Smooth muscle cell (in vitro differentiated cells): Measurements from ENCODE around the gene IL23R. TPM values are rescaled to one million over a fixed set of nuclear protein-coding genes. Genes with fewer than 3 reads are reported as not detected.

Experiments
- DNase-seq: peaks from one replicate; lab custom pipeline; 2025; ENCODE audit not compliant: unreplicated experiment; lab: John Stamatoyannopoulos, UW
- H2AFZ ChIP-seq: fragments of 200-600 bp; sonication (generic); 2 replicates; pipeline ENCODE4 v1.6.0; 2016; ENCODE audit warnings: antibody characterized with exemption, low read depth, mild to moderate bottlenecking
- H3F3A ChIP-seq: fragments of 200-600 bp; sonication (generic); 2 replicates; pipeline ENCODE4 v1.6.0; 2017; ENCODE audit warnings: antibody characterized with exemption, low read depth
- H3K27ac ChIP-seq: fragments of 200-600 bp; sonication (generic); 2 replicates; pipeline ENCODE4 v1.5.1; 2016; ENCODE audit warnings: low read depth, mild to moderate bottlenecking
- H3K27me3 ChIP-seq: fragments of 200-600 bp; sonication (generic); 2 replicates; pipeline ENCODE4 v1.6.1; 2016; ENCODE audit warnings: low read depth, mild to moderate bottlenecking
- H3K36me3 ChIP-seq: fragments of 200-600 bp; sonication (generic); 2 replicates; pipeline ENCODE4 v1.5.1; 2016; ENCODE audit warnings: low read depth
- H3K4me1 ChIP-seq: fragments of 200-600 bp; sonication (generic); 2 replicates; pipeline ENCODE4 v1.5.1; 2016; ENCODE audit warnings: low read depth
- H3K4me2 ChIP-seq: fragments of 200-600 bp; sonication (generic); 2 replicates; pipeline ENCODE4 v1.6.0; 2016; ENCODE audit warnings: mild to moderate bottlenecking
- H3K4me3 ChIP-seq: fragments of 200-600 bp; sonication (generic); 2 replicates; pipeline ENCODE4 v1.5.1; 2016; ENCODE audit warnings: mild to moderate bottlenecking
- H3K79me2 ChIP-seq: fragments of 200-600 bp; sonication (generic); 2 replicates; pipeline ENCODE4 v1.6.0; 2016; ENCODE audit warnings: low read depth, mild to moderate bottlenecking
- H3K9ac ChIP-seq: fragments of 200-600 bp; sonication (generic); 2 replicates; pipeline ENCODE4 v1.6.0; 2016; ENCODE audit warnings: low read depth
- H3K9me3 ChIP-seq: fragments of 200-600 bp; sonication (generic); replicated peaks from 2 replicates; pipeline ENCODE4 v1.5.1; 2016; ENCODE audit warnings: low read depth
- H4K20me1 ChIP-seq: fragments of 200-600 bp; sonication (generic); 2 replicates; pipeline ENCODE4 v1.6.0; 2016; ENCODE audit warnings: low read depth
- CTCF ChIP-seq: fragments of 200-600 bp; sonication (generic); IDR thresholded peaks from 2 replicates; pipeline ENCODE4 v1.5.1; 2017; ENCODE audit warnings: borderline replicate concordance, mild to moderate bottlenecking, antibody characterized with exemption; ENCODE audit not compliant: insufficient read depth, poor library complexity, severe bottlenecking
- WGBS: methylation state at CpG from one replicate; pipeline ENCODE4 v1.1.7; 2016; ENCODE audit warnings: low lambda C conversion rate; 5-methylcytosine and 5-hydroxymethylcytosine counted together
- polyA plus RNA-seq: library from polyadenylated mRNA; unstranded; fragments of >200 nt; fragmentation: Nextera tagmentation; extraction: Ambion mirVana; gene quantifications from 2 replicates; pipeline ENCODE4 v1.2.1, GENCODE V29; 2016
- total RNA-seq: library from RNA; depleted of rRNA; stranded (reverse); fragments of >200 nt; gene quantifications from 2 replicates; pipeline ENCODE4 v1.2.3, GENCODE V29; 2014

The IL23R gene
- total and polyA plus RNA-seq, 2 experiments from 2014 or later: not detected

- 76% methylated on average over 3 of the region's 3 CpGs for WGBS
- no peaks in the 10 kb centered on the region for H3K4me1 ChIP-seq
- no peak overlapping the region for H2AFZ ChIP-seq
- TF ChIP-seq CTCF: no peak
- H3K36me3 ChIP-seq: no peaks in the 10 kb centered on the region
- H3K4me3 ChIP-seq: no peak overlapping the region
- no peaks in the 10 kb centered on the region for H3F3A ChIP-seq
- DNase-seq: no peak
- H3K9me3 ChIP-seq: no peaks in the 10 kb centered on the region
- H3K27ac ChIP-seq: no peak overlapping the region
- no peaks in the 10 kb centered on the region for H3K79me2 ChIP-seq
- H3K9ac ChIP-seq: no peak overlapping the region
- H3K4me2 ChIP-seq: no peak overlapping the region
- no peaks in the 10 kb centered on the region for H4K20me1 ChIP-seq
- H3K27me3 ChIP-seq: no peaks in the 10 kb centered on the region
These were observed 115.0 kb downstream of the IL23R start for GRCh38 chr1:67281244-67281643.

- Histone ChIP-seq H3F3A (no peaks in the 10 kb centered on the region), H3K9me3 (no peaks in the 10 kb centered on the region), H3K4me2 (no peak overlapping the region), H3K27me3 (no peaks in the 10 kb centered on the region), H3K9ac (no peak overlapping the region), H3K79me2 (no peaks in the 10 kb centered on the region), H3K4me3 (no peak overlapping the region), H3K27ac (no peak overlapping the region), H3K36me3 (no peaks in the 10 kb centered on the region), H3K4me1 (no peaks in the 10 kb centered on the region), H4K20me1 (no peaks in the 10 kb centered on the region), H2AFZ (no peak overlapping the region)
- TF ChIP-seq CTCF: no peak
- DNase-seq: no peak
- 88% methylated on average over 8 of the region's 8 CpGs for WGBS
These were observed 119.7 kb downstream of the IL23R start for GRCh38 chr1:67285780-67286488.

DNA sequence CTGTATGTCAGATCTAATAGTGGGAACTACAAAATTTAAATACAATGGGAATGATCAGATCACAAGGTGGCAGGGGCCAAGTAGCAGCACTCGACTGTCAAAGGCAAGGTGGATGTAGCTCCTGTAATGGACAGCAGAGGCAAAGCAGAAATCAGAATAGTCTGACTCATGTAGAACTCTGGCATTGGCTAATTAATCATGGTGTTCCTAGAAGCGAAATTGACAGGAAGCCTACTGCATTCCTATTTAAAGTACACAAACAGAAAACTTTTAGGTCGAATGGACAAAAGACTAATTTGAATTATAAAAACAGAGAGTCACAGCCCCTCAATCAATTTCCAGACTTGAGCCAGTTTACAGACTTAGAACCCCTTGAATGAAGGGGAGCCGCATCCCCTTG is 124.0 kb downstream of the IL23R start:
- Histone ChIP-seq H3K36me3 (no peaks in the 10 kb centered on the region), H3K79me2 (no peaks in the 10 kb centered on the region), H3K9me3 (no peaks in the 10 kb centered on the region), H3K4me3 (no peak overlapping the region), H3K4me1 (no peaks in the 10 kb centered on the region), H3K27ac (no peak overlapping the region), H3F3A (no peaks in the 10 kb centered on the region), H3K27me3 (peaks cover 12% of the 10 kb centered on the region), H2AFZ (no peak overlapping the region), H3K9ac (no peak overlapping the region), H3K4me2 (no peak overlapping the region), H4K20me1 (no peaks in the 10 kb centered on the region)
- TF ChIP-seq CTCF: no peak
- 75% methylated on average over 4 of the region's 4 CpGs for WGBS
- DNase-seq: no peak

DNA sequence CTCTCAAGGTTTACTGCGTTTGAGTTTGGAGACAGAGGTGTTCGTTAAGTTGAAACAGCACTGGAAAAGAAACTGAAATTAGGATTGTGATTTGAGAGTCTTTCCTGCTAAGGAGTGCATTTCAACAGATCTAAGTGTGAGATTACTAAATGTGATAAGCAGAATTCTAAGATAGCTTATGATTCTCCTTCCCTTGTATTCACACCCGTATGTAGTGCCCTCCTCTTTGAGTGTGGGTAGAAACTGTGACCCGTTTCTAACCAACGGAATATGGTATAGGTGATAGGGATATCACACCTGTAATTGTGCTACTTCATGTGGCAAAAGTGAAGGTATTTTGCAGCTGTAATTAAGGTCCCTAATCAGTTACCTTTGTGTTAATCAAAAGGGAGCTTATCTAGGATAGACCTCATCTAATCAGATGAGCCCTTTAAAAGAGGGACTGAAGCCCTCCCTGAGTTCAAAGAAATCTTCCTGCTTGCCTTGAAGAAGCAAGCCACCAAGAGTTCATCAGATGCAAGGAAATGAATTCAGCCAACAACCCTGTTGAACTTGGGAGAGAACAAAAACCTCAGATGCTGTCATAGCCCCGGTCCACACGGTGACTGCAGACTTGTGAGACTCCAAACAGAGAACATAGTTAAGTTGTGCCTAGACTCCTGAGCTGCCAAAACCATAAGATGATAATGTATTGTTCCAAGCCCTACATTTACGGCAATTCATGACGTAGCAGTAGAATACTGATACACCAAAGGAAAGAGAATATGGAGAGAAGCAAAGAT is 128.8 kb downstream of the IL23R start:
- Histone ChIP-seq H3K9ac (no peak overlapping the region), H3K27me3 (peaks cover 13% of the 10 kb centered on the region), H3K27ac (no peak overlapping the region), H3F3A (no peaks in the 10 kb centered on the region), H3K36me3 (no peaks in the 10 kb centered on the region), H3K9me3 (no peaks in the 10 kb centered on the region), H3K4me1 (no peaks in the 10 kb centered on the region), H3K4me2 (no peak overlapping the region), H4K20me1 (no peaks in the 10 kb centered on the region), H2AFZ (no peak overlapping the region), H3K4me3 (no peak overlapping the region), H3K79me2 (no peaks in the 10 kb centered on the region)
- WGBS: 90% methylated on average over 9 of the region's 9 CpGs
- no peak for TF ChIP-seq CTCF
- no peak for DNase-seq
